K562 (cell line): ENCODE results near the gene HSD11B1L. TPM values are rescaled to one million over a fixed set of nuclear protein-coding genes. Genes with fewer than 3 reads are reported as not detected.

Experiments used
- CREB1 ChIP-seq, 2 experiments: sonication (generic) in 1 of 2; formaldehyde crosslinking in 1 of 2; IDR thresholded peaks; 2 replicates each; pipeline versions ENCODE4 v1.6.1 to v1.8.0; 2012 to 2022; ENCODE audit warnings: inconsistent platforms in 1 of 2, mild to moderate bottlenecking in 1 of 2, missing genetic modification reagents in 1 of 2, moderate library complexity in 1 of 2
- CREB3 ChIP-seq: fragments of 450-650 bp; conservative IDR thresholded peaks from 2 replicates; pipeline ENCODE4 v1.6.1; 2016; ENCODE audit warnings: missing genetic modification characterization, low read depth, mild to moderate bottlenecking, missing compliant biosample characterization, moderate library complexity
- ETV1 ChIP-seq: fragments of 450-650 bp; conservative IDR thresholded peaks from 2 replicates; pipeline ENCODE4 v1.6.1; 2016; ENCODE audit warnings: missing genetic modification characterization, control low read depth, low read depth, missing compliant biosample characterization
- GATAD2A ChIP-seq: fragments of 450-650 bp; IDR thresholded peaks from 2 replicates; pipeline ENCODE4 v1.6.1; 2017
- IFI16 ChIP-seq: fragments of 250-450 bp; sonication (Bioruptor Pico); IDR thresholded peaks from 2 replicates; pipeline ENCODE4 v2.1.2; 2022; ENCODE audit warnings: mild to moderate bottlenecking, inconsistent platforms
- MAFG ChIP-seq: fragments of 450-650 bp; conservative IDR thresholded peaks from 2 replicates; pipeline ENCODE4 v1.6.1; 2016; ENCODE audit warnings: missing genetic modification characterization, missing compliant biosample characterization
- NFRKB ChIP-seq: fragments of 450-650 bp; IDR thresholded peaks from 2 replicates; pipeline ENCODE4 v1.6.1; 2016; ENCODE audit warnings: low read depth
- PRMT5 ChIP-seq: sonication (generic); formaldehyde crosslinking; IDR thresholded peaks from 2 replicates; pipeline ENCODE4 v1.5.0; 2020; ENCODE audit warnings: missing genetic modification reagents
- PTBP1 ChIP-seq: fragments of 200-400 bp; formaldehyde crosslinking; IDR thresholded peaks from 2 replicates; pipeline ENCODE4 v1.6.1; 2017; ENCODE audit warnings: low read depth, low read length
- RAD21 ChIP-seq, 2 experiments: fragments of 250-450 bp in 1 of 2; fragments of 450-650 bp in 1 of 2; sonication (Bioruptor Pico) in 1 of 2; formaldehyde crosslinking in 1 of 2; IDR thresholded peaks in 1 of 2; conservative IDR thresholded peaks in 1 of 2; 2 replicates each; pipeline versions ENCODE4 v1.4.0 to v1.8.0; 2020 to 2022; ENCODE audit warnings: mild to moderate bottlenecking in 2 of 2, moderate library complexity in 1 of 2
- RCOR1 ChIP-seq, 2 experiments: IDR thresholded peaks; 2 replicates each; pipeline ENCODE4 v1.6.1; 2012; ENCODE audit warnings: low read depth in 2 of 2, low read length in 2 of 2, borderline replicate concordance in 1 of 2, improper control_type of control experiment in 1 of 2
- SIN3A ChIP-seq, 2 experiments: fragments of 150-350 bp in 1 of 2; IDR thresholded peaks; 2 replicates each; pipeline ENCODE4 v1.6.1; 2011 to 2016; ENCODE audit warnings: borderline replicate concordance in 2 of 2, low read depth in 2 of 2, low read length in 2 of 2, mild to moderate bottlenecking in 2 of 2, moderate library complexity in 2 of 2; ENCODE audit not compliant: control insufficient read depth in 1 of 2
- SIRT6 ChIP-seq: IDR thresholded peaks from one replicate; pipeline ENCODE4 v1.6.1; 2012; ENCODE audit warnings: low read depth, mild to moderate bottlenecking, control low read depth, inconsistent platforms, low read length, moderate library complexity
- TCF3 ChIP-seq: sonication (generic); formaldehyde crosslinking; IDR thresholded peaks from 2 replicates; pipeline ENCODE4 v1.4.0; 2020; ENCODE audit warnings: mild to moderate bottlenecking, missing genetic modification reagents
- THRA ChIP-seq: fragments of 450-650 bp; IDR thresholded peaks from 2 replicates; pipeline ENCODE4 v1.6.1; 2017; ENCODE audit warnings: mild to moderate bottlenecking, moderate library complexity
- ZFP91 ChIP-seq: sonication (generic); formaldehyde crosslinking; IDR thresholded peaks from 2 replicates; pipeline ENCODE4 v1.8.0; 2022; ENCODE audit warnings: mild to moderate bottlenecking, missing genetic modification reagents
- ZNF184 ChIP-seq: sonication (generic); formaldehyde crosslinking; IDR thresholded peaks from 2 replicates; pipeline ENCODE4 v1.5.0; 2020; ENCODE audit warnings: missing genetic modification reagents
- ZNF311 ChIP-seq: fragments of 250-450 bp; sonication (Bioruptor Pico); IDR thresholded peaks from 2 replicates; pipeline ENCODE4 v1.4.0; 2020; ENCODE audit warnings: mild to moderate bottlenecking, moderate library complexity
- ZNF696 ChIP-seq: fragments of 250-450 bp; sonication (Bioruptor Pico); conservative IDR thresholded peaks from 2 replicates; pipeline ENCODE4 v1.4.0; 2020; ENCODE audit warnings: mild to moderate bottlenecking, moderate library complexity
- polyA plus RNA-seq, 8 experiments: library from polyadenylated mRNA; depleted of rRNA in 4 of 8; stranded (reverse) in 5 of 8; unstranded in 3 of 8; fragments of >200 nt; fragmentation: Nextera tagmentation in 2 of 8; fragmentation: Illumina TruSeq in 1 of 8; extraction: Ambion mirVana in 2 of 8; extraction: Trizol in 1 of 8; gene quantifications; 2 replicates each; pipeline versions ENCODE4 v1.2.1 to v1.2.3, GENCODE V29; 2011 to 2014; ENCODE audit warnings: inconsistent platforms in 1 of 8, missing spikeins in 1 of 8
- total RNA-seq, 7 experiments: library from RNA; depleted of rRNA in 6 of 7; stranded (reverse); fragments of >200 nt in 6 of 7; fragmentation: Illumina TruSeq in 2 of 7; extraction: Trizol in 2 of 7; gene quantifications; 2 replicates each; pipeline versions ENCODE4 v1.2.1 to v1.2.3, GENCODE V29; 2011 to 2021; ENCODE audit warnings: low replicate concordance in 1 of 7
- TF ChIP-seq, protein P1 (sequence below), 2 experiments: fragments of 450-650 bp in 1 of 2; IDR thresholded peaks; 2 replicates each; pipeline ENCODE4 v1.6.1; 2011 to 2017; ENCODE audit warnings: low read depth in 2 of 2, antibody characterized with exemption in 1 of 2, borderline replicate concordance in 1 of 2, low read length in 1 of 2, mild to moderate bottlenecking in 1 of 2, mixed read lengths in 1 of 2; ENCODE audit not compliant: control insufficient read depth in 1 of 2
- TF ChIP-seq, protein P2 (sequence below): fragments of 250-450 bp; sonication (Bioruptor Pico); IDR thresholded peaks from 2 replicates; pipeline ENCODE4 v1.5.0; 2021

Gene HSD11B1L
- total and polyA plus RNA-seq, 9 of the 15 experiments (the other 6 are each of a cell fraction or from before 2014, with no cell fraction given), result 0.31 to 7.7 (median 2.3) TPM

- TF ChIP-seq SIRT6 (no peak), RAD21 (CRISPR knock-in tag; conservative IDR thresholded peaks at IDR 0.05 in 1 of 2, IDR thresholded peaks at IDR 0.05 in 1 of 2) (no peak), SIN3A (IDR thresholded peaks at IDR 0.05; ENCODE audit: borderline replicate concordance in 2 of 2, control insufficient read depth in 1 of 2, low read depth in 2 of 2, low read length in 2 of 2) (peak in 1 of 2 experiments; percentile 64; a peak in 1 of 4 replicates), THRA (no peak), PTBP1 (no peak), ETV1 (tag) (no peak), ZFP91 (CRISPR knock-in tag) (no peak), ZNF696 (CRISPR knock-in tag) (no peak), IFI16 (CRISPR knock-in tag) (no peak), ZNF184 (CRISPR knock-in tag) (no peak), TCF3 (no peak), RCOR1 (IDR thresholded peaks at IDR 0.05; ENCODE audit: borderline replicate concordance in 1 of 2, low read depth in 2 of 2, low read length in 2 of 2) (no peak), GATAD2A (peak; percentile 22; the same call in 1 of the 2 replicates), NFRKB (0 out of 2 replicates have a peak, but pooled peaks have one; percentile 64), MAFG (tag) (no peak), PRMT5 (CRISPR knock-in tag) (no peak), CREB1 (IDR thresholded peaks at IDR 0.05) (no peak), CREB1 (CRISPR knock-in tag; IDR thresholded peaks at IDR 0.05) (no peak), CREB3 (no peak), ZNF311 (CRISPR knock-in tag) (no peak)
- TF ChIP-seq, protein P1, sequence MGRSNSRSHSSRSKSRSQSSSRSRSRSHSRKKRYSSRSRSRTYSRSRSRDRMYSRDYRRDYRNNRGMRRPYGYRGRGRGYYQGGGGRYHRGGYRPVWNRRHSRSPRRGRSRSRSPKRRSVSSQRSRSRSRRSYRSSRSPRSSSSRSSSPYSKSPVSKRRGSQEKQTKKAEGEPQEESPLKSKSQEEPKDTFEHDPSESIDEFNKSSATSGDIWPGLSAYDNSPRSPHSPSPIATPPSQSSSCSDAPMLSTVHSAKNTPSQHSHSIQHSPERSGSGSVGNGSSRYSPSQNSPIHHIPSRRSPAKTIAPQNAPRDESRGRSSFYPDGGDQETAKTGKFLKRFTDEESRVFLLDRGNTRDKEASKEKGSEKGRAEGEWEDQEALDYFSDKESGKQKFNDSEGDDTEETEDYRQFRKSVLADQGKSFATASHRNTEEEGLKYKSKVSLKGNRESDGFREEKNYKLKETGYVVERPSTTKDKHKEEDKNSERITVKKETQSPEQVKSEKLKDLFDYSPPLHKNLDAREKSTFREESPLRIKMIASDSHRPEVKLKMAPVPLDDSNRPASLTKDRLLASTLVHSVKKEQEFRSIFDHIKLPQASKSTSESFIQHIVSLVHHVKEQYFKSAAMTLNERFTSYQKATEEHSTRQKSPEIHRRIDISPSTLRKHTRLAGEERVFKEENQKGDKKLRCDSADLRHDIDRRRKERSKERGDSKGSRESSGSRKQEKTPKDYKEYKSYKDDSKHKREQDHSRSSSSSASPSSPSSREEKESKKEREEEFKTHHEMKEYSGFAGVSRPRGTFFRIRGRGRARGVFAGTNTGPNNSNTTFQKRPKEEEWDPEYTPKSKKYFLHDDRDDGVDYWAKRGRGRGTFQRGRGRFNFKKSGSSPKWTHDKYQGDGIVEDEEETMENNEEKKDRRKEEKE (IDR thresholded peaks at IDR 0.05; ENCODE audit: borderline replicate concordance in 1 of 2, control insufficient read depth in 1 of 2, low read depth in 2 of 2, low read length in 1 of 2), result no peak
- TF ChIP-seq, protein P2, sequence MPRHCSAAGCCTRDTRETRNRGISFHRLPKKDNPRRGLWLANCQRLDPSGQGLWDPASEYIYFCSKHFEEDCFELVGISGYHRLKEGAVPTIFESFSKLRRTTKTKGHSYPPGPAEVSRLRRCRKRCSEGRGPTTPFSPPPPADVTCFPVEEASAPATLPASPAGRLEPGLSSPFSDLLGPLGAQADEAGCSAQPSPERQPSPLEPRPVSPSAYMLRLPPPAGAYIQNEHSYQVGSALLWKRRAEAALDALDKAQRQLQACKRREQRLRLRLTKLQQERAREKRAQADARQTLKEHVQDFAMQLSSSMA (CRISPR knock-in tag), result no peak
These were observed 767 bp upstream of the HSD11B1L start (continued) for GRCh38 chr19:5680084-5680436.
